Cardiac muscle cell (in vitro differentiated cells and primary cell): ENCODE data around the gene HSD17B10. TPM values are rescaled to one million over a fixed set of nuclear protein-coding genes. Genes with fewer than 3 reads are reported as not detected.
A peak's percentile ranks its signal among the peaks of the same experiment; 100 is the strongest.
"Not testable (repeated sequence)": the region's sequence is repeated elsewhere in the genome, so short reads cannot be mapped to it uniquely, and the experiment has no call there.

Source experiments
- DNase-seq, 2 donors: peaks; one replicate each; pipeline versions ENCODE4 v3.0.0 to v3.0.0-alpha.2; 2010 to 2017; ENCODE audit warnings: low read depth in 1 of 2, low spot score in 1 of 2
- H3K27ac ChIP-seq: fragments of 200-600 bp; sonication (generic); 2 replicates; pipeline ENCODE4 v1.5.1; 2016
- H3K27me3 ChIP-seq: fragments of 200-600 bp; sonication (generic); 2 replicates; pipeline ENCODE4 v1.6.0; 2016; ENCODE audit warnings: control low read depth
- H3K36me3 ChIP-seq: fragments of 200-600 bp; sonication (generic); 2 replicates; pipeline ENCODE4 v1.5.1; 2016; ENCODE audit warnings: control low read depth
- H3K4me1 ChIP-seq: fragments of 200-600 bp; sonication (generic); 2 replicates; pipeline ENCODE4 v1.8.1; 2017; ENCODE audit warnings: low read depth, mild to moderate bottlenecking, mixed run types
- H3K4me3 ChIP-seq: fragments of 200-600 bp; sonication (generic); 2 replicates; pipeline ENCODE4 v1.5.1; 2016; ENCODE audit warnings: mild to moderate bottlenecking
- H3K9me3 ChIP-seq: fragments of 200-600 bp; sonication (generic); 2 replicates; pipeline ENCODE4 v1.5.1; 2017; ENCODE audit warnings: low read depth, mild to moderate bottlenecking, control low read depth
- CTCF ChIP-seq: IDR thresholded peaks from 2 replicates; pipeline ENCODE4 v1.5.1; 2012; ENCODE audit warnings: low read depth, mild to moderate bottlenecking, low read length
- polyA plus RNA-seq: library from polyadenylated mRNA; unstranded; fragments of >200 nt; fragmentation: Nextera tagmentation; extraction: Ambion mirVana; gene quantifications from 2 replicates; pipeline ENCODE4 v1.2.1, GENCODE V29; 2016
- total RNA-seq: library from RNA; depleted of rRNA; stranded (reverse); fragments of >200 nt; gene quantifications from 2 replicates; pipeline ENCODE4 v1.2.3, GENCODE V29; 2016

The HSD17B10 gene
- total and polyA plus RNA-seq, 2 experiments from 2014 or later = 78.4 to 249 TPM

GRCh38 chrX:53422086-53422860 is 11.9 kb downstream of the HSD17B10 start, which contains the start of gene SMC1A:
Gene SMC1A, minus strand, starts transcription at chrX:53422654. Its CDS starts 54 bp downstream, at chrX:53422600.
- peak; percentile 95 to 97 for DNase-seq
- H3K9me3 ChIP-seq = no peaks in the 10 kb centered on the region
- H3K27ac ChIP-seq = peak within 1 kb of the TSS; percentile 80
- H3K4me3 ChIP-seq = peak within 1 kb of the TSS; percentile 46
- peaks cover 5% of the 10 kb centered on the region for H3K4me1 ChIP-seq
- H3K27me3 ChIP-seq = no peaks in the 10 kb centered on the region
- TF ChIP-seq CTCF = no peak
- H3K36me3 ChIP-seq = no peaks in the 10 kb centered on the region

GRCh38 chrX:53421772-53422085 is 12.4 kb downstream of the HSD17B10 start:
- no peak for TF ChIP-seq CTCF
- Histone ChIP-seq H3K27ac (peak overlapping the region; percentile 80), H3K9me3 (no peaks in the 10 kb centered on the region), H3K27me3 (no peaks in the 10 kb centered on the region), H3K4me3 (peak overlapping the region; percentile 46), H3K4me1 (peaks cover 5% of the 10 kb centered on the region), H3K36me3 (no peaks in the 10 kb centered on the region)
- no peak for DNase-seq

- TF ChIP-seq CTCF = no peak
- H3K4me1 ChIP-seq = peaks cover 5% of the 10 kb centered on the region
- no peaks in the 10 kb centered on the region for H3K27me3 ChIP-seq
- no peak overlapping the region for H3K27ac ChIP-seq
- H3K36me3 ChIP-seq = no peaks in the 10 kb centered on the region
- no peak for DNase-seq
- no peaks in the 10 kb centered on the region for H3K9me3 ChIP-seq
- peak overlapping the region; percentile 46 for H3K4me3 ChIP-seq
These were observed 13.0 kb downstream of the HSD17B10 start for GRCh38 chrX:53421125-53421524.

- H3K4me3 ChIP-seq, H3K9me3 ChIP-seq, H3K27me3 ChIP-seq, H3K4me1 ChIP-seq, DNase-seq, H3K36me3 ChIP-seq, H3K27ac ChIP-seq: not testable (repeated sequence)
These were observed 13.8 kb downstream of the HSD17B10 start for GRCh38 chrX:53420351-53420750.

- no peak for DNase-seq
- peaks cover 11% of the 10 kb centered on the region for H3K36me3 ChIP-seq
These were observed 21.7 kb downstream of the HSD17B10 start for GRCh38 chrX:53412446-53412845.

More at GRCh38 chrX:53412446-53412845, 21.7 kb downstream of the HSD17B10 start:
- Histone ChIP-seq H3K27ac (no peak overlapping the region), H3K4me3 (no peak overlapping the region), H3K27me3 (no peaks in the 10 kb centered on the region), H3K9me3 (no peaks in the 10 kb centered on the region), H3K4me1 (no peaks in the 10 kb centered on the region)
- TF ChIP-seq CTCF = no peak
